GM18861 (cell line): ENCODE measurements around the gene ASTN1.

Experiments
- ATAC-seq: cut with Tn5 transposase; IDR thresholded peaks from one replicate; pipeline ENCODE4 v1.9.1; 2021; ENCODE audit not compliant: unreplicated experiment

ASTN1 gene

DNA sequence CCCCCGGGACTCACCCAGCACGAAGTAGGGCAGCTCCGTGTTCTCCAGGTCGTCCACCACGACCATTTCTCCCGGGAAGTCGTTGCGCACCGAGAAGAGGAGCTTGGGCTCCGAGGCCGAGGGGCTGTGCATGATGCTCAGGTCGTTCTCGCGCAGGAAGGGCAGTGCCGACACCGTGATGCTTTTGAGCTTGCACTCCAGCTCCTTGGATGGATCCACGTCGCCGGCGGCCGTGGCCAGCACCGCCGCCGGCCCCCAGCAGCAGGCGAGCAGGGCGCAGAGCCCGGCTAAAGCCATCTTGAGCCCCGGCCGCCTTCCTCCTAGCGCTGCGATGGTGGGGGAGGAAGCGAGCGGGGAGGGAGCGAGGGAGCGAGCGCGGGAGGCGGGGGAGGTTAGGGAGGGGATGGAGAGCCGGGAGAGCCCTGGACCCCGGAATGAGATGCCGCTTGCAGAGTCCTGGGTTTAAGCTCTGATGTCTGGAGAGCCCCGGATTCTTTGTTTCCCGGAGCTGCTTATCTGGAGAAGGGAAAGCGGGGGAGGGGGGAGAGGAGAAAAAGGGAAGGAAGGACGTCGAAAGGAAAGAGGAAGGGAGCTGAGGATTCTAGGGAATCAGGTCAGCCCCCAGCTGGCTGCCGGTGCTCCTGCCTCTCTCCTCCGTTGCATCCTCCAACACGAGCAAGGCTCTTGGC is at the start of gene ASTN1:
Gene ASTN1 (minus strand): TSS at position 333 of the 689 bp plus-strand sequence. CDS start 36 bp downstream, at position 297.
- no peak for ATAC-seq

DNA sequence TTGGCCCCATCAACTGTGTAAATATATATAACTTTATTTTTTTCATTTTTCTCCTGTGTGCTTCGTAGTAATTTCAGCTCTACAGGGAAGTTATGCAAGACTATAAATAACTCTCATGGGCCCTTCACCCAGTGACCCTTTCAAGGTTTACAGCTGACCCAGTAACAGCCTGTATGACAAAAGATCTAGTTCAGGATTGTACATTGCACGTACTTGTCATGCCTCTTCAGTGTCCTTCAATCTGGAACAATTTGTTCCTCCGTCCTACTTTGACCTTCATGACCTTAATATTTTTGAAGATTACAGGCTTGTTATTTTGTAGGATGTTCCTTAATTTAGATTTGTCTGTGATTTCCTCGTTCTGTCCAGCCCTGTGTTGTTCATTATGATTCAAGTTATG is 46.7 kb upstream of the ASTN1 start:
- no peak for ATAC-seq

DNA sequence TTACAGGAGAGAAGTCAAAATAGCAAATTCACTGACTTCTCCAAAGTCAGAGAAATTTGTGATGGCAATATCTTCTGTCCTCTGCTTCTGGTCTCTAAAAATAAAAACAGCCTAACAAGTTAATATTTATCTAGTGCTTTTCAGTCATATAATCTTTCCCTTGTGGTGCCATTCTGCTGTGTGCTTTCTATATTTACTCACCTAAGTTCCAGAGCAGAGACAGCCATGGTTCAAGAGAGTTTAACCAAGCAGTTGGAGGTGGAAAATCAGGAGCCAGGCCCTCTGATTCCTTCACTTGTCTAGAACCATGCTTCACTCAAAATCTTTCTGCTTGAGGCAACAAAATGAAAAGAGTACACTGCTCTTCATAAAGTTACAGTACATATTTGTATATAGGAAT is 45.6 kb upstream of the ASTN1 start:
- no peak for ATAC-seq

DNA sequence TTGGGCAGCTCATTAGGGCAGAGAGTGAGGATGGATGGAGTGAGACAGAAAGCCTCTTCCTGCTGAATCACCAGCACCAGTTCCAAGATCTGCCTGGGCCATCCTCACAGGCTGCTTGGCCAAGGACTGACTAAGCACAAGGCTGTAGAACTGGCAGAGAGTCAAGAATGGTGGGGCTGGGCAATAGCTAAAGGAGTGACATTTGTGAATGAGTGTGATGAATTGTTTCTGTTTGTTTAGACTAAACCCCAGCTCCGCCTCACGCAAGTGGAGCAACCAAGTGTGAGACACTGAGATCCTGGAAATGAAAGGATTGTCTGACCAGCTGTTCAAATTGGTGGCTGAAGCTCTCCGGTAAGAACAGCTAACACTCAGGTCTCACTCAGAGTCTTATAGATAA is 44.8 kb upstream of the ASTN1 start:
- ATAC-seq = no peak

DNA sequence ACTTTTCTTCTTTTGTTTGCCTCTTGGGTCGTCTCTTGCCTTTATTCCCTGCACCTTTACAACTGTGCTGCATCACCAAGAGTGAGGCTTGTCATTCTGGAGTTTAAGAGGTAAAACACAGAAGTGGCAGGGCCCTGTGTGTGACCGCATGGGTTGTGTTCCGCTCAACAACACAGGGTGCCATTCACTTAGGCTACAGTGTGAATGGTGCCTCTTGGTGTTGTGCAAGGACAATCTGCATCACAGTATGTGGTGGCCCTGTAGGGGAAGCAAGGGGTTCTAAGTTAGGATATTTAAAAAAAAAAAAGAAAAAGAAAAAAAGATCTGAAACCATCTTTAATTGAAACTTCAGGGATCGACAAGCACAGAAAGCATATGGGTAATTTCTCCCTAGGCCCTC is 44.4 kb upstream of the ASTN1 start:
- no peak for ATAC-seq

DNA sequence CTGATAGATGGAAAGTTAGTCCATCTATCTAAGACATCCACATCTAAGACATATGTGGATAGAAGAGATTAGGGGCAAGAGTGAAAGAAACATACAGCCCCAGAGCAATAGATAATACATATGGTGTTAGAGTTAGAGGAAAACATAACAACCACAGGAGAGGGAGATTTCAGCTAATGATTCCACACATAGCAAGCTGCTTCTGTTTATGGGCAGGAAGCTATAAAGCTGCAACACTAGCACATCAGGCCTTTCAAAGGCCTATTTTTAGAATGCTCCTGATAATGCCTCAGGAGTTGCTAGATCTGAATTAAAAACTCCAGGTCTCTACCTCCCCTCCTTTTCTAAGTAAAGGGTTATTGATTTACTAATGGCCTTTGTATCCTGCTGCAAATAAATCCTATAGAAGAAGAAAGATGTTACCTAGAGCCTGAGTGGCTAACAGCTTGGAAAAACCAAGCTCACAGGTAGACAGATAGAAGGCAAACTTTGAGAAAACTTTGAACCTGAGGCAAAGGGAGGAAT is 42.4 kb upstream of the ASTN1 start:
- no peak for ATAC-seq

DNA sequence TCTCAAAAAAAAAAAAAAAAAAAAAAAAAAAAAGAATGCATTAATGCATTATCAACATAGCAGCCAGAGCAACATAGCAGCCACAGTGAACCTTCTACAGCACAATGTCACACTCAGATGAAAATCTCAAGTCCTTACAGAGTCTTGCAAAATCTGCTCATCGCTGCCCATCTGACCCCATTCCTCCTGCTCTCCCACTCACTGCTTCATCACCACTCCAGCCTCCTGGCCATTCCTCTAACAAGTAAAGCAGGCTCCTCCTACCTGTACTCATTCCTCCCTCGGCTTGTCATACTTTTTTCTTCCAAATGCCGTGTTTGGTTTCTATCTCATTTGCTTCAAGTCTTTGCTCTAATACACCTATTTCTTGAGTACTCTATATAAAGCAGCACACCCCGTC is 35.8 kb upstream of the ASTN1 start:
- no peak for ATAC-seq

DNA sequence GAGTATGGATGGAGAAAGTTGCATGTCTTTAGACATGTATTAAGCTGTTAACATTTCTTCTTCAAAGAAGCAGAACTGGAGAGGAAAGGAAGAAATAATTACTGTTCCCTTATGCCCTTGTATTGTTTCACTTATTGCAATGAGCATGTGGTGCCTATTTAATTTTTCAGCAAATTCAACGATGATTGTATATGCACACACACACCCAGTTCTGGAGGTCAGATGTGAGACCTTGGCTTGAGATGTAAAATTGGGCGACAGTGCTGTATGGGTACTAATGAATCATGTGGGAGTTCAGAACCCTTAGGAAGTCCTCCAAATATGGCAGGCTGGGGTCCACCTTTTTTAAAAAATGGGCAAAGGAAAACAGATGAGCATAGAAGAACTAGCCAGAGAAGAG is 33.7 kb upstream of the ASTN1 start:
- ATAC-seq = no peak

DNA sequence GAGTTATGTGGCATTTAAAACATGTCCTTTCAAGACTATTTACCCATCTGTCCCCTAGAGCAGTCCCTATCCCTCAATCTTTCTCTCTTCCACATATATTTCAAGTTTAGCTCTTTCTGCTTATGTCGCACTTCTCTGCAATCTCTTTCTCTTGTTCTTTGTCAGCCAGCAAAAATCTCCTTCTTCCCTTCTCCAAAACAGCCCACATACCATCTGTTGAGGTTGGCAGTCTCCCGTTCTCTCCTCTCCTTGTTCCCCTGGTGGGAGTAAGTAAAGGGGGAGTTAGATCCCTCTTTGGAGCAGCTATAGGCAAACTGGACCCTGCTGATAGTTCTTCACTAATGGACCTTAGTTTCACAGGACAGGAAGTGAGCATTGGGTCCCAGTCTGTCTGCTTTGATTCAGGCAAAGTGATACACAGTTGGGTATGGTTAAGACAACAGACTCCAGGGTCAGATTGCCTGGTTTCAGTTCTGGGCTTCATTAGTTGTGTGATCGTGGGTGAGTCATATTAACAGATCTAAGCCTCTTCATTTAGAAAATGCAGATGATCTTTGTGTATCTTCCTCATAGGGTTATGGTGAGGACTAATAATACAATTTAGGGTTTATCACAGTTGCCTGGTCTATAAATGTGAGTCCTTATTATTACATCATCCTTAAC is 25.9 kb upstream of the ASTN1 start:
- ATAC-seq = no peak

DNA sequence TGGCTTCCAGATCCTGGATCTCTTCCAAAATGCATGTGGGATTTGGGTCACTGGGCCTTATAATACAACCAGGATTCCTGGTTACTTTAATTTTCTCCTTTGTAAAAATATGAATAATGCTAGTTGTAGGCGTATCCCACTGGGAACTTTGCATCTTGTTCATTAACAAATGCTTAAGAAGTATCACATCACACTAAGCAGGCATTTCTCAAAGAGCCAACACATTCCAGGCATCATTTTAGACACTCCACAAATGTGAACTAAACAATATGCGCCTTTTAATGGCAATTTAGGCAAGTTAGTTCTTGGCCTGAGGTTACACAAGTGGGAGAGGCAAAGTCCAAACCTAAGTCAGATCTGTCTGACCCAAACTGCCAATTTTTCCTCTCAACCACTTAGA is 22.1 kb upstream of the ASTN1 start:
- no peak for ATAC-seq

DNA sequence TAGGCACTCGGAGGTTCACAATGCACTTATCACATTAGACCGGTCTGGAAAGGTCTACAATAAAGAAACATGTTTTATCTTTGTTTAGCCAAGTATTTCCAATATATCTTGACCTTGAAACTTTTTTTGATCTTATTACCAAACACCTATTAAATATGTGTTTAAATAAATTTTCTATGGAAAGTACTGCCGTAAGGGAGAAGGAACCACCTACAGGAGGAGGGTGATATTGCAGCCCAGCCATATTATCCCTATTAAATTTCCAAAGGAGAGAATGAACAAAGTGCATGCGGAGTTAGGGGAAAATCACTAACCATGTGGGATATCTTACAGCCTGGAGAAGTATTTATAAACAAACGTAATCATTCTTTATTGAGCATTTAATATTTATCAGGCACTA is 20.7 kb upstream of the ASTN1 start:
- ATAC-seq = no peak

DNA sequence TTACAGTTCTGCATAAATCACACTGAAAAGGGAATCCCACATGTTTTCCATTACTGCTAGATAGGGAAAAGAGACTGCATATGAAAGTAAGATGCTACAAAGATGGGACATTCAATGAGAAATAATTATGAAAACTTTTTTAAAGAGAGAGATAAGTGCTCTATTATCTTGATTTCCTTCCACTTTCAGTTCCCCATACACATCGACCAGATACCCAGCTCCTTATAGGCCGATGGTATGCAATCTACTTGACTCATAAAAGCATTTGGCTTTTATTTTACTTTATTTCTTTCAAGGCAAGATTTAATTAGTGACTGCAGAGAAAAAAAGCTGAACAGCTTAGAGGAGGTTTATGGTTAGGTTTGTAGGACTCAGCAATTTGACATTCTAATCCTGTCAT is 19.3 kb upstream of the ASTN1 start:
- no peak for ATAC-seq

DNA sequence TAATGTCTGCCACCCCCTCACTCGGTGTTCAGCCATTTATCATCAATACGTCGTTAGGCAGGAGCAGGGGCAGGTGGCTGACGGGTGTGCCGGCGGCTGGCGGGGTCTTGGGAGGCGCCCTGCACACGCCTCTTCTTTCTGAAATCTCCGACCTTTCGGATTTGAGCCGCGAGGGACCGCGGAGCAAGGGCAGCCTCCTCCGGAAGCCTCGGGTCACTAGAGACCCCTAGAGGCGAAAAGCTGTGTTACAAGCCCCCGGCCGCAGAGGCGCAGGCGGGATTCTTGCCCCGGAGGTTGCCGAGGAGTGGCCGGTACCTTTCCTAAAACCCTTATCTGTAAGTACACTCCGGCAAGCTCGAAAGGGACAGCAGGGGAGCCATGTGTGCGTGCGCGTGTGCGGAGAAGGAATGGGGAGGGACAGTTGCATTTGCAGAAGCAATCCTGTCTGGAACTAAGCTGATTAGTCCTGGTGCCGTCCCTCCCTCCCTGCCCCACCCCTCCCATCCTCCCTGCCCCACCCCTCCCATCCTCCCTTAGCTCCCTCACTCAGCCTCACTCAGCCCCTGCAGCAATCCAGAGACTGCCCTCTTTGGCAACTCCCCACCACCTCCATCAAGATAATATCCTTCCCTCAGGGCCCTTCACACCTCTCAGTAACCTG is 17.2 kb upstream of the ASTN1 start:
- peak; percentile 92 for ATAC-seq

DNA sequence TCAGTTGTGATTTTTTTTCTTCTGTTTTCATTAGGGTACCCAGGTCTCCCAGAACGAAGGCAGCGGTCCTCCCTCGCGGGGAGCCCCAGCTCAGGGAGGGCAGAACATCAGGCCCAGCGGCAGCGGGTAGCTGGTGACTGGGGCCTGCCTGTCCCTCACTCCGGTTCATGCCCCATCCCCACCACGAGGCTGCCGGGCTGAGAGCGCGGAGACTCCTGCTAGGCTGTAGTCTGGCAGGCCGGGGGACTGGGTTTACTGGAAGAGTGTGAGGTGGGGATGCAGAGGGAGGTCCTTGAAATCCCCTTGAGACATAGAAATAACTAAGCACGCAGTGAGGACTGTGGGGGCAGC is 16.7 kb upstream of the ASTN1 start:
- no peak for ATAC-seq

DNA sequence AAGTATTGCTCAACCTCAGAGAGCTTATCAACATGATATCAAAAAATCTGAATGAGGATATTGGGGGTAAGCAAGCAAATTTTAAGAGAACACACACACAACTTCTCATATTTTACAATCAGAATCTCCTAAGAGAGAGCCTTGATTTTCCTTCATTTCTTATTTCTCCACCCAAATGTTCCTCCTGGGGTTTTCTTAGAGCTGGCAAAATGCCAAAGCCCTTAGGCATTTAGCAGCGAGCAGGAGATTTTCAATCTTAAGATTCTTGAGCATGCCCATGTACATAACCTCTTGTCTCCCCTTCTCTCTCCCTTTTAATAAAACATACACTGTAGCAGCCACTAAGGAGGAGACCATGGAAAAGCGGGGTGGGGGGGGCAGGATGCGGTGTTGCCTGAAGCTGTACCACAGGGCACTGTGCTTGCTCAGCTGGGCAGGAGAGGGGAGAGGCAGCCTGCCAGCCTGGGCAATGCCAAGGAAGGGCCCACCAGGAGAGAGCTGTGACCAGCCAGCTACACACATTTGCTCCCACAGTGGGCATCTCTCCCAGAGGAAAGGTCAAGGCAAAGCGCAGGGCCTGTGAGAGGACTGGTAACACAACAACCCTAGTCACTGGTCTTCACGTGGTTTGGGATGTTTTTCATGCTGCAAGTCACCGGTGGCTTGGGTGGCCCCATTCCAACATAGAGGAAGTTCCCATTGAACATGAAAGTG is 10.6 kb upstream of the ASTN1 start:
- ATAC-seq = no peak

DNA sequence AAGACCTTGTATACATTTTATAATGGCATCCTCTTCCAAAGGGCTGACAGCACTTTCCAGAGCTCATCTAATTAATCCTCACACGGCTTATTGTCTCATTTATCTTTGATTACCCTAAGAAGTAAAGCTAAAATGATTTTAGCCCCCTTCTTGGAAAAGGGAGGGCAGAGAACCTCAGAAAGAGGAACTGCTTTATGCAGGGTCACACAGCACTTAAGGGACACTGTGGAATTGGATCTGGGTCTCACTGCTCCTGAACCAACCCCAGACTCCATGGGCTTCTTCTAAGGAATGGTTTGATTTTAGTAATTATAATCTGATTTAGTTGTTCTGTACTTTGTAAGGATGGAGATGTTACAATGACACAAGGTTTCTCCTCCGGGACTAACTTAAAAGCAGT is 9.5 kb upstream of the ASTN1 start:
- no peak for ATAC-seq

DNA sequence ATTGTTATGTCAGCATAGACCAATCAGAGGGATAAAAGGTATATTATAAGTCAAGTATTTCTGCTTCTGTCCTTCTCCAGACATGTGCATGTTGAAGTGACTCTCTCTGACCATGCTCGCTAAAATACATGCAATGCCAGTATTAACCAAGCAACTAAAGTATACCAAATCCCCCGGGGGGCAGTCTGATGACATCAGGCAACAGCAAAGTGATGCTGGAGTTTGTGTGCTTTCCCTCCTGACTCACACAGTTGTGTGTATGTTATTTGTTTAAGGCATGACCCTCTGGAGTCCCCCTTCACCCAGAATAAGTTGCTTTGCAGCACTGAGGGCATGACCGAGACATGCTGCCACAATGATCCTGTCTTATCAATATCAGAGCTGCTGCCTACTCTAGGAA is 8.4 kb upstream of the ASTN1 start:
- ATAC-seq = no peak

DNA sequence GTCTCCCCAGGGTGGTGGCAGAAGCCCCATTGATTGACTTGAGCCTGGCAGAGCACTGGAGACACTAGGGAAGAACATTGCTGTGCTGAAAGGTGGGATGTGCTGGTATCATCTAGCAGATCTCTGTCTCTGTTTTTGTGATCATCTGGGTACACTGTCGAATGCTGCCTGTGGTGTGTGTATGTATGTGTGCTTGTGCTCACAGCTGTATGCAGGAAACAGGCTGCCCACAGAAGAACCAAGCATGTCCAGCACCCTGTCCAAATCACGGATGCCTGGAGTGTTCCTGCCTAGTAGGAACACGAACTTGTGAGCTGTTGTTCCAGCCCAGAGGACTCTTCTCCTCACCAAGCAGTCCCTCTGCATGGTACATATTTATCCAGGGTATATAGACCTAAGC is 7.8 kb upstream of the ASTN1 start:
- no peak for ATAC-seq

DNA sequence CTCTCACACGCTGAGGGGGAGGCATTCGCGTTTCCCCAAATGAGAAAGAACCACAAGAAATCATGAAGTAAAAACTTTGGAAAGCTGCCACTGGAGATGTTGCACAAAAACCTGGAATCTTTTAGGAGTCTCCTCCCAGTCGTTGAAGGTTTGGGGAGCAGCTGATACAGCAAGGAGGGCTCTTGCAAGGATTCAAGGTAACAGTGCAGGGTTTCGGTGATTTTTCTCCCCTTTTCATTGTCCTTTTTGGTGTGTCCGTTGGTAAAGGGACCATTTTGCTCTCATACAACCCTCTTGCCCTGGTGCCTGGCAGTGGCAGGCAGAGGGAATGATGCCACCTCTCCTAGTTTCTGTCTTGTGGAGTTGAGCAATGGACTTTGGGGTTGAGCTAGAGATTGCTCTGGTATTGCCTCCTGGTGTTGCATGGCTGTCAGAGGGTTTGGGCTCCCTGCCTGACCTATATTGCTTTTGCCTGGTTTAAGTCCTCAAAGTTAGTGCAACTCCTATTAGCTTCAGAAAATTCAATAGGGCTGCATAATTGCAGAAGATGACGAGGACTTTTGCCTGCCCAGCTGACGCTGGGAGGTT is 7.1 kb upstream of the ASTN1 start:
- ATAC-seq = no peak

DNA sequence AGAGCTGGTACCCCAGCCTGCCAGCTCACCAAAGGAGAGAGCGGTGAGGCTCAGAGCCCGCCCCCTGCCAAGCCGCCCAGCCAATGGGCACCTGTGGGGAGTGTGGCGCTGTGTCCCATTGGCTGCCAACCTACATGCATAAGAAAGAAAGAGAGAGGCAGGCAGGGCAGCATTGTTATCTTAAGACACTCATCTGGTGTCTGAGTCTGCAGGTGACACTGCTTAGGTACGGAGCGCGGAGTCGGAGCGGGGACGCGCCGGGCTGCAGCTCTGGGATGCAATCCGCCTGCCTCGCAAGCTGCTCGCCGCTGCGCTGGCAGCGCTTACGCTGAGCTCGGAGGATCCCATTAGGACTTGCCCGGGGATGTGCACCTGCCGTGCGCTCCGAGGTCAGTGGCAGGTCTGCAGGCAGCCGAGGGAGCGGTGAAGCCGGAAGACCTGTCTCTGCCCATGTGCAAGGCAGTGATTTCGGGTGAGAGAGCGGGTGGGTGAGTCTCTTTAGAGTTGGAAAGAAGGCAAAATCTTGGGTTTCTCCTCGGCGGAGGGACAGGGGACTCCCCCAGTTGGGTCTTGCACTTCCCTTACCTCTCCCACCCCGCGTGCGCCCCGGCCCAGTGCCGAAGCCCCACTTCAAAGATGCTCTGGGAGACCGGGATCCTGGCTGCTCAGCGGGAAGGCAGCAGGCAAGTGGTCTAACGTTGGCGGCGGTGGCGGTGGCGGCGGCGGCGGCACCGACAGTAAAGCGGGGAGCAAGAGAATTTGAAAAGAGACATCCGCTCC is 6.4 kb upstream of the ASTN1 start, which contains the start of gene BRINP2:
Gene BRINP2 (plus strand): TSS at position 203 of the 780 bp plus-strand sequence. CDS start 58,919 bp downstream, outside the sequence.
- ATAC-seq = peak; percentile 49
